Omental fat pad (tissue), 4 donors: Measurements from ENCODE around the gene PAIP2. TPM values are rescaled to one million over a fixed set of nuclear protein-coding genes. Genes with fewer than 3 reads are reported as not detected.
A peak's percentile ranks its signal among the peaks of the same experiment; 100 is the strongest.

Source experiments
- ATAC-seq: fragments of 150-250 bp; one replicate; pipeline ENCODE4 v1.9.1; 2016; ENCODE audit warnings: mild to moderate bottlenecking, moderate library complexity; ENCODE audit not compliant: low FRiP score
- DNase-seq: peaks from one replicate; pipeline ENCODE4 v3.0.0-alpha.2; 2019; ENCODE audit warnings: low spot score
- CTCF ChIP-seq, 3 donors: fragments of 450-650 bp; IDR thresholded peaks; one replicate each; pipeline ENCODE4 v1.5.1; 2016 to 2017; ENCODE audit warnings: antibody characterized with exemption in 3 of 3, mild to moderate bottlenecking in 3 of 3, moderate library complexity in 2 of 3
- total RNA-seq, 4 donors: library from RNA; depleted of rRNA; stranded (reverse); fragments of >200 nt; gene quantifications; one replicate each; pipeline ENCODE4 v1.1.0, GENCODE V29; 2016

The PAIP2 gene
- total RNA-seq, 4 donors from 2014 or later, result 73.1 to 113 (median 103) TPM

GRCh38 chr5:139389701-139390638 lies 48.3 kb downstream of the PAIP2 start, which contains the start of gene MZB1:
Gene MZB1, minus strand, starts transcription at chr5:139389913. Its CDS starts 57 bp downstream, at chr5:139389856.
- TF ChIP-seq CTCF (IDR thresholded peaks at IDR 0.05), result no peak
- no peak for DNase-seq
- ATAC-seq, result no peak

- TF ChIP-seq CTCF (IDR thresholded peaks at IDR 0.05), result no peak
- DNase-seq, result no peak
- no peak for ATAC-seq
Observed at GRCh38 chr5:139390639-139391569, 49.2 kb downstream of the PAIP2 start.

GRCh38 chr5:139391570-139392323 lies 50.1 kb downstream of the PAIP2 start:
- ATAC-seq (no peak), DNase-seq (no peak)
- TF ChIP-seq CTCF (IDR thresholded peaks at IDR 0.05), result no peak

GRCh38 chr5:139392324-139392677 lies 50.6 kb downstream of the PAIP2 start:
- TF ChIP-seq CTCF (IDR thresholded peaks at IDR 0.05), result no peak
- ATAC-seq, result no peak
- DNase-seq, result no peak

- DNase-seq (no peak), ATAC-seq (peak; percentile 63)
- peak in 1 of 3 donors; percentile 20 for TF ChIP-seq CTCF (IDR thresholded peaks at IDR 0.05)
Observed at GRCh38 chr5:139392678-139393496, 51.2 kb downstream of the PAIP2 start.
